ENCODE results near the gene FBXO2.

FBXO2 gene

GRCh38 chr1:11682287-11682771 is 28.1 kb upstream of the FBXO2 start:
- DNase-seq (ENCODE audit: low read depth), result no peak

DNA sequence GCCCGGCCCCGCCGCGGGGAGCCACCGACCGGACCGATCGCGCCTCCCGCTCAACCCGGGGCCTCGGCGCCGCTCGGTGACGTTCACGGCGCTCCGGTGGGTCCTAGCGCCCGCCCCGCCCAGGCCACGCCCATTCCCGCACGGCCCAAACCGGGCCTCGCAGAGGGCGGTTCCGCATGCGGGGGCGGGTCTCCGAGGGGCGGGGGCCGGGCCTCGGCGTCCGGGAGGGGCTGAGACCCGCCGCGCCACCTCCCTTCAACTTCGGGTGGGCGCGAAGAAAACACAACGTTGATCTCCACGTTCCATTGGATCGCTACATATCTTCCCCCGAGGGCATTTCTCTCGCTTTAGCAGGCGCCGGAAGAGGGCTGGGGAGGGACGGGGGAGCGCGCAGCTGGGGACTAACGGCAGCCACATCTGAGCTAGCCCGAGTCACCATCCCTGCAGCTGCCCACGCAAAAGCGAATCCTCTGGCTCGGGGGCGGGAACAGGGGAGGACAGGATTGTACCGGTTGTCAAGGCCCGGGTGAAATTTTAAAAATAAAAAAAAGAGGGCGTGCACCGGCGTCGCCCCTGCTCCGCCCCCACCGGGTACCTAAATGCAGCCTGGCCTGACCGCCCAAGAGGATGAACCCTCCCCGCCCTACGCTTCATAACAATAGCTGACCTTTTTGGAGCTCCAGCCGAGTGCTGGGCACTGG is 27.0 kb upstream of the FBXO2 start, which contains the start of gene MAD2L2:
Gene MAD2L2, minus strand, starts transcription at position 78 of the 701 bp plus-strand sequence. CDS start 547 bp downstream, outside the sequence.
- DNase-seq (ENCODE audit: low read depth), result peak; percentile 88

DNA sequence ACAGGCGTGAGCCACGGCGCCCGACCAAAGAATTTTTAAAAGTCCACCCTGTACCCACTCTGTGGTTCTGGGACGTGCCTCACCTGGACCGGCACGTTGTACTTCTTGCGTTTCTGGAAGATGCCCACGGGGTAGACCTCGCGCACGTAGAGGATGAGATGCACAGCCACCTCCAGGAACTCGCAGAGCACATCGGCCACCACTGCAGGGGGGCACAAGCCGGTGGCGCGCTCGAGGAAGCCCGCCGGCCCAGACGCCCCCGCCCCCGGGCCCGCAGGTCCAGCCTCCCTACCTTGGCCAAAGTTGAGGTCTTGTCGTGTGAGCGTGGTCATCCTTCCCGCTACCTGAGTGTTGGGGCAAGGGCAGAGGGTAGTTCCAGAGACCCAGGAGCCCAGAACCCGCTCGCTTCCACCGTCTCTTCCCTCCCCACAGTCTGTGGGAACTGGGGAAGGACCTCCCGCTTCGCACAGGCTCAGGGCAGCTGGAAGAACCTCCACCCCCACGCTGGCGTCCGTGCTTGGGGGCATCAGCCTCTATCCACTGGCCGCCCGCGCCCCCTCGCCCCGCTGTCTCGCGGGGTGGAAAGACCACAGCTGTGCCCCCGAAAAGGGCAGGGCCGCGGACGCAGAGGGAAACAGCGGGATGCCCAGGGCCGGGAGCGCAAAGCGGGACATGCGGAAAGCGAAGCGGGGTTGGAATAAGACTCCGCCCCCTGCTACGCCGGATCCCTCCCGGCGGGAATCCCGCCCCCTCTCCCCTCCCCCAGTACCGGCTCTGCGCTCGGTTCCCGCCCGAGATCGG is 26.2 kb upstream of the FBXO2 start:
- DNase-seq (ENCODE audit: low read depth), result no peak

DNA sequence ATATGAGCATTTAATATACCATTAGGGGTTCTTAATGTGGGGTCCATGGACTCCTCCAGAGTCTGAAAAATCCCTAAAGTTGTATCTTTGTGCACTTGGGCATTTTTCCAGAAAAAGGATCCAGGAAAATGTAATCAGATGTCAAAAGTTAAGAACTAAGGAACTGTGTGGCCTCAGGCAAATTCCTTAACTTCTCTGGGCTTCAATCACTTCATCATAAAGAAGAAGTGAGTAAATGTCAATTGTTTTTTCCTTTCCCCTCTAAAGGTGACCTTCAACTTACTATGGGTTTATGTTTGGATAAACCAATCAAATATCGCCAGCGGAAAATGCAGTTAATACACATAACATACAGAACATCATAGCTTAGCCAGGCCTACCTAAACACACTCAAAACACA is 24.2 kb upstream of the FBXO2 start:
- no peak for DNase-seq (ENCODE audit: low read depth)

DNA sequence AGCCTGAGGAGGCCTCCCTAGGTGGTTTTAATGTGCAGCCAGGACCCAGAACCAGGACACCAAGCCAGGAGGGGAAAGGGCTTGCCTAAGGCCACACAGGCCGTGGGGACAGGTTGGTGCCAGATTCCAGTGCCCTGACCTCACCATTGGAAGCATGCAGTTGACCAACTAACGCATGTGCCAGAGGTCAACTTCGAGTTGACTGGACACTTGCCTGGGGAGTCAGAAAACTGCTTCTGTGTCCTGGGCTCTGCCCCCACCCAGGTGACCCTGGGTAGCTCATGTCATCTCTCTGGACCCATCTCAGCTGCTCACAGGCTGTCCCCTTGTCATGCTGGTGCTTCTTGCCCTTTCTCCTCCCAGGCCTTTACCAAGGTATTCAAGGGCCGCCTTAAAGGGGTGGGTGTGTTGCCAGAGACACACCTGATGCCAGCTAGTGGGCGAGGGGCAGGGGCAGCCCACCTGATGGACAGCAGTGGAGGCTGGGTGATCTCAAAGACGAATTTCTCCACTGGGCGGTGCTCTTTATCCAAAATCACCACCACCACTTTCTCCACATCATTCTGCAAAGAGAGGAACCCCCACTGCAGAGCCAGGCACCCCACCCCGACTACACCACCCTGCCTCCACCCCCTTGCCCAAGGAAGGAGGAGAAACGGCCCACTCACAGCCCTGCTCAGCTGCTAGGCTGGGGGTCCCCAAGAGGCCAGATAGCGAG is 22.3 kb upstream of the FBXO2 start:
- no peak for DNase-seq (ENCODE audit: low read depth)

- DNase-seq (ENCODE audit: low read depth), result no peak
Measured at GRCh38 chr1:11675325-11675724, 21.1 kb upstream of the FBXO2 start.

DNA sequence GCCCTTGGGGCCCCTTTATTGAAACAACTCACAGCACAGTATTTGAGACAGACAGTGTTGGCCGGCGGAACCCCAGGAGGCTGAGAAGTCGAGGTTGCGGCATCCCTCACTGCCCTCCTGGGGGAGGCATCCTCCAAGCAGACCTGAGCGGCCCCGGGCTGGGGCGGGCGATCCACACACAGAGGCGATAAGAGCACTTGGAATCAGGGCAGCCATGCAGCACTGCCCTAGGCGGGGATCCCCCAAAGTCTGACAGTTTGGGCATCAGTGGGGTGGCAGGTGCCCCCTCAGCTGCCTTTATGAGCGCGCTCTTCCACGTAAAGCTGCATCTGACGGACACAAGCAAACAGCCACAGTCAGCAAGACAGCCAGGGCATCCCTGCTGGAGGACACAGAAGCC is 20.3 kb upstream of the FBXO2 start:
- DNase-seq (ENCODE audit: low read depth), result no peak

- no peak for DNase-seq (ENCODE audit: low read depth)
Measured at GRCh38 chr1:11673089-11673769, 19.0 kb upstream of the FBXO2 start.

DNA sequence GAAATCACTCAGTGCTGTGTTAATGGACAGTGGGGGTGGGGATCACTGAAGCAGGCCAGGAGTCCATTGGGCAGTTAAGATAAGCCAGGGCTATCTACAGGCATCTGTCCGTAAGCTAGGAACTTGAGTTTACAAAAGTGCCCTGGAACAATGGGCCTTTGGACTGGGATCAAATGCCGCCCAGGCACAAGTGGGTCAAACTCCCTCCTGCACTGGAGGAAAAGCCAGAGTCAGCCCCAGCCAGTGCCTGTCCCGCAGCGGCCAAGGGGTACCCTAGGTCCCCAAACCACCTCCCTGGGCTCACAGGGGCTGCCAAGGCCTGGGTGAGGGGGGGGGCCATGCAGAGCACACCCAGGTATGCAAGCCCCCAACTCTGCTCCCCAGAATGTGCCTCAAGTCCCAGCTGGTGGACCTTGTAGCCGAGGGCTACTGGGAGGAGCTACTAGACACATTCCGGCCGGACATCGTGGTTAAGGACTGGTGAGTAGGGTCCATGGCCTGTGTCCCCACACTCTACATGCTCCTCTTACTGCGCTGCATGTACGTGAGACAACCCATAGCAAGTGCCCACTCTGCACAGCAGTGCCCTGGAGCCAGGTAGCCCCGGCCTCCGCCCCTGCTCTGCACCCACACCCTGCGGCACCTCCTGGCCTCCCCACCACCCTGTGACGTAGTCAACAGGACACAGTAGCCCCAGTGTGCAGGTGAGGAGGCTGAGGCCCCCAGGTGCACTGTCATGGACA is 17.5 kb upstream of the FBXO2 start:
- DNase-seq (ENCODE audit: low read depth), result no peak

DNA sequence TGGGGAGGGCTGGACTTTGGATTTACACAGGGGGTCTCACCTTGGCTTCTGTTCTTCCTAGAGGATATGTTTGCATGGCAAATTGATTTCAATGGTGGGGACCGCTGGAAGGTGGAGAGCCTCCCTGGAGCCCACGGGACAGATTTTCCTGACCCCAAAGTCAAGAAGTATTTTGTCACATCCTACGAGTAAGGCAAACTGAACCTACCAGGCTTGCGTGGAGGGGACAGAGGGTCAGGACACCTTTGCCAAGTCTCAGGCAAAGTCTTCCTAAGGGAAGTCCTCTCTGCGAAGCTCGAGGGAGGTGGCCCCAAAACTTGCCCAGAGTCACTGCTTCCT is 16.9 kb upstream of the FBXO2 start:
- DNase-seq (ENCODE audit: low read depth), result no peak

DNA sequence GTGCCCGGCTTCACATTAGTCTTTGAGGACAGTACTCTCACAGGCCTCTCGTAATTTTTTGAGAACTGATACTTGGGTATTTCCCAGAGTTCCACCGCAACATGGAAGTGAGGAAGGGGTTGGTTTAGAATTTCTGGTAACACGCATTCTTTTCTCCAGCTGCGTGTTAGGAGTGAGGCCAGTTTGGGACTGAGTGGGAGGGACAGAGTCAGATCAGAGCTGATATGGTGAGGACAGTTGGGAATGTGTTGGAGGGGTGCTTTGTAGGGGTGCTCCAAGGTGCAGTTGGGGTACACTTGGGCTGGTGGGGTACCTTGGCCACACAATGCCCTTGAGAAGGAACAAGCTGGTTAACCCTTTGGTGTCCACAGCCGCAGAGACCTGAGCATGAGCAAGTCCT is 16.5 kb upstream of the FBXO2 start:
- DNase-seq (ENCODE audit: low read depth), result no peak

GRCh38 chr1:11668516-11668915 is 14.3 kb upstream of the FBXO2 start:
- no peak for DNase-seq (ENCODE audit: low read depth)

DNA sequence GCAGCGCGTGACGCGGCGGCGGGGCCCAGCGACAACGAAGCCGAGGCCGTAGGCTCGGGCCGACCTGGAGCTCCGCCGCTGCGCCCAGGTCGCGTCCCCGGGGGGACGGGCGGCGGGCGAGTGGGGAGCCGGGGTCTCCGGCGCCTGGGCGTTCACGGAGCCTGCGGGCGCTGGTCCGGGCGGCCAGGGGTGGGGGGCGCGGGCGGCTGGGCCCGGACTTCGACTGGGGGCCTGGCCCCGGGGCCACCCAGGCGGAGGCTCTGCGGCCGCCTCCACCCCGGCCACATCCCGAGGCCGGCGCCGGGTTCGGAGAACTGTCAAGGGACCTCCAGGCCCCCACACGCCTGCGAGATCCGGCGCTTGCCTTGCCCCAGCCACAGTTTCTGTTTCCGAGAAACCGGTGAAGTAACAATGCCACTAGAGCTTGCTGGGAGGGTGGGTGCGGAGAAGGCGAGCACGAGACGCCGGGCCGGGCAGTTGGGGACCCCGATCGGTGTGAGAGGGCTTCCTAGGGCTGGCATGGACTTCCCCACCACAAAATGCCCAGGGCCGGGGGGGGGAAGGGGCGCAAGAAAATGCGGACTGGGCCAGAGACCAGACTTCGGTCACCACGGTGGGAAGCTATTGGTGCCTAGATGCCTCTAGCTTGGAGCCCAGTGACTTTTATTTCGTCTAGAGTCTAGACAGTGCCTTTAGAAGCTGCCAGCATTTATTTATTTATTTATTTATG is 10.3 kb upstream of the FBXO2 start:
- peak; percentile 45 for DNase-seq (ENCODE audit: low read depth)

- no peak for DNase-seq (ENCODE audit: low read depth)
Measured at GRCh38 chr1:11661103-11661502, 6.9 kb upstream of the FBXO2 start.

DNA sequence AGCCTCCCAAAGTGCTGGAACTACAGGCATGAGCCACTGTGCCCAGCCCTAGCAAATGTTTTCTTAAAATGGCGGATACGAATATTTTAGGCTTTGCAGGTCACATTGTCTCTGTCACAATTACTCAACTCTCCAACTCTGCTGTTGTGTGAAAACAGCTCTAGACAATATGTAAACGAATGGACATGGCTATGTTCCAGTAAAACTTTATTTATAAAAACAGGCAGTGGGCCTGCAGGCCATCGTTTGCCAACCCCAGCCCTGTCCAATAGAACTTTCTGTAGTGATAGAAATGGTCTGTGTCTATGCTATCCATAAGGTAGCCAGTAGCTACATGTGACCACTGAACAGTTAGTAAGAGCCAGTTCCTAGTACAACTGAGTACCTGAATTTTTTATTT is 5.5 kb upstream of the FBXO2 start:
- DNase-seq (ENCODE audit: low read depth), result no peak

- no peak for DNase-seq (ENCODE audit: low read depth)
Measured at GRCh38 chr1:11658542-11658941, 4.3 kb upstream of the FBXO2 start.

GRCh38 chr1:11657654-11658053 is 3.4 kb upstream of the FBXO2 start:
- no peak for DNase-seq (ENCODE audit: low read depth)

GRCh38 chr1:11654939-11655808 is 945 bp upstream of the FBXO2 start:
- DNase-seq (ENCODE audit: low read depth), result no peak

GRCh38 chr1:11653861-11654136 is 430 bp downstream of the FBXO2 start:
- no peak for DNase-seq (ENCODE audit: low read depth)

Measured in activated T-cell treated with anti-CD3 and anti-CD28 coated beads for 48 hours (primary cell).